HepG2 (cell line): ENCODE data around the gene GIPC1.

Experiments
- HMG20B ChIP-seq: conservative IDR thresholded peaks from 2 replicates; pipeline ENCODE4 v1.6.1; 2016; ENCODE audit warnings: missing genetic modification reagents, missing compliant biosample characterization
- REST ChIP-seq, 2 experiments: IDR thresholded peaks; 2 replicates each; pipeline ENCODE4 v1.6.1; 2011 to 2012; ENCODE audit warnings: low read length in 2 of 2, borderline replicate concordance in 1 of 2, low read depth in 1 of 2, mild to moderate bottlenecking in 1 of 2, moderate library complexity in 1 of 2
- ZNF329 ChIP-seq: sonication (generic); formaldehyde crosslinking; IDR thresholded peaks from 2 replicates; pipeline ENCODE4 v1.9.0; 2021; ENCODE audit warnings: low read depth, mild to moderate bottlenecking, missing genetic modification reagents

- TF ChIP-seq HMG20B (CRISPR knock-in tag): no peak
- no peak for TF ChIP-seq REST (IDR thresholded peaks at IDR 0.05; ENCODE audit: borderline replicate concordance in 1 of 2, low read depth in 1 of 2, low read length in 2 of 2)
- no peak for TF ChIP-seq ZNF329 (CRISPR knock-in tag)
Measured at GRCh38 chr19:14435320-14436050, 60.4 kb downstream of the GIPC1 start.
